SK-N-SH treated with all-trans-retinoic acid at 6 μM for 48 hours (cell line): Measurements from ENCODE around the gene MTMR3.

ENCODE experiments used
- GLIS3 ChIP-seq: fragments of 250-450 bp; sonication (Bioruptor Pico); IDR thresholded peaks from 2 replicates; pipeline ENCODE4 v1.5.0; 2020; ENCODE audit warnings: mild to moderate bottlenecking, moderate library complexity
- POU6F1 ChIP-seq: fragments of 250-450 bp; sonication (Bioruptor Pico); IDR thresholded peaks from 2 replicates; pipeline ENCODE4 v1.8.0; 2021; ENCODE audit warnings: low read depth, mild to moderate bottlenecking, moderate library complexity, borderline replicate concordance
- RARB ChIP-seq: fragments of 250-450 bp; sonication (Bioruptor Pico); IDR thresholded peaks from 2 replicates; pipeline ENCODE4 v1.8.0; 2021; ENCODE audit warnings: mild to moderate bottlenecking, moderate library complexity
- TOX ChIP-seq: fragments of 250-450 bp; sonication (Bioruptor Pico); IDR thresholded peaks from 2 replicates; pipeline ENCODE4 v1.8.0; 2021; ENCODE audit warnings: mild to moderate bottlenecking, moderate library complexity, borderline replicate concordance
- ZFP30 ChIP-seq: fragments of 450-650 bp; formaldehyde crosslinking; IDR thresholded peaks from 2 replicates; pipeline ENCODE4 v1.5.0; 2022; ENCODE audit warnings: mild to moderate bottlenecking, moderate library complexity
- ZNF565 ChIP-seq: fragments of 450-650 bp; formaldehyde crosslinking; conservative IDR thresholded peaks from 2 replicates; pipeline ENCODE4 v1.5.0; 2020; ENCODE audit warnings: low read depth, mild to moderate bottlenecking, moderate library complexity
- ZNF70 ChIP-seq: fragments of 450-650 bp; formaldehyde crosslinking; IDR thresholded peaks from 2 replicates; pipeline ENCODE4 v1.5.0; 2020; ENCODE audit warnings: mild to moderate bottlenecking, moderate library complexity
- TF ChIP-seq, protein P1 (sequence below): fragments of 250-450 bp; sonication (Bioruptor Pico); IDR thresholded peaks from 2 replicates; pipeline ENCODE4 v1.8.0; 2020; ENCODE audit warnings: mild to moderate bottlenecking, moderate library complexity, borderline replicate concordance

DNA sequence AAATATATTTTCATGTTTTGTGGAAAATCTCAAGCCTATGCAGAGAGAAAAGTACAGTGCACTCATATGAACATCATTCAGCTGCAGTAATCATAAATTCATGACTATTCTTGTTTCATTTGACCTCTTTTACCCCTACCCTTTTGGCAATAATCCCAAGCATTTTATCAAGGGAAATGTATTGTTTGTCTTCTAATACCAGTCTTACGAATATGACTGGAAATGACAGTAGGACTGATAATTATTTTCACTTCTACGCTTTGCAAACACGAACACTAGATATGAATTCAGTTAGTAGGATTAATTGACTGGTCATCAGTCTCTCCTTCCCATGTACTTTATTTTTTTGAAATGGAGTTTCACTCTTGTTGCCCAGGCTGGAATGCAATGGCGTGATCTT is 90.3 kb downstream of the MTMR3 start:
- TF ChIP-seq ZFP30 (CRISPR knock-in tag) (no peak), ZNF70 (no peak), TOX (CRISPR knock-in tag) (no peak), RARB (CRISPR knock-in tag) (no peak), POU6F1 (no peak), ZNF565 (CRISPR knock-in tag) (no peak), GLIS3 (CRISPR knock-in tag) (no peak)
- TF ChIP-seq, protein P1, sequence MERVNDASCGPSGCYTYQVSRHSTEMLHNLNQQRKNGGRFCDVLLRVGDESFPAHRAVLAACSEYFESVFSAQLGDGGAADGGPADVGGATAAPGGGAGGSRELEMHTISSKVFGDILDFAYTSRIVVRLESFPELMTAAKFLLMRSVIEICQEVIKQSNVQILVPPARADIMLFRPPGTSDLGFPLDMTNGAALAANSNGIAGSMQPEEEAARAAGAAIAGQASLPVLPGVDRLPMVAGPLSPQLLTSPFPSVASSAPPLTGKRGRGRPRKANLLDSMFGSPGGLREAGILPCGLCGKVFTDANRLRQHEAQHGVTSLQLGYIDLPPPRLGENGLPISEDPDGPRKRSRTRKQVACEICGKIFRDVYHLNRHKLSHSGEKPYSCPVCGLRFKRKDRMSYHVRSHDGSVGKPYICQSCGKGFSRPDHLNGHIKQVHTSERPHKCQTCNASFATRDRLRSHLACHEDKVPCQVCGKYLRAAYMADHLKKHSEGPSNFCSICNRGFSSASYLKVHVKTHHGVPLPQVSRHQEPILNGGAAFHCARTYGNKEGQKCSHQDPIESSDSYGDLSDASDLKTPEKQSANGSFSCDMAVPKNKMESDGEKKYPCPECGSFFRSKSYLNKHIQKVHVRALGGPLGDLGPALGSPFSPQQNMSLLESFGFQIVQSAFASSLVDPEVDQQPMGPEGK (CRISPR knock-in tag), result no peak
